Measurements from ENCODE around the gene TWNK. TPM values are rescaled to one million over a fixed set of nuclear protein-coding genes. Genes with fewer than 3 reads are reported as not detected.

Gene TWNK
- total and polyA plus RNA-seq, 11 donors = 4.7 to 9.5 (median 5.8) TPM

DNA sequence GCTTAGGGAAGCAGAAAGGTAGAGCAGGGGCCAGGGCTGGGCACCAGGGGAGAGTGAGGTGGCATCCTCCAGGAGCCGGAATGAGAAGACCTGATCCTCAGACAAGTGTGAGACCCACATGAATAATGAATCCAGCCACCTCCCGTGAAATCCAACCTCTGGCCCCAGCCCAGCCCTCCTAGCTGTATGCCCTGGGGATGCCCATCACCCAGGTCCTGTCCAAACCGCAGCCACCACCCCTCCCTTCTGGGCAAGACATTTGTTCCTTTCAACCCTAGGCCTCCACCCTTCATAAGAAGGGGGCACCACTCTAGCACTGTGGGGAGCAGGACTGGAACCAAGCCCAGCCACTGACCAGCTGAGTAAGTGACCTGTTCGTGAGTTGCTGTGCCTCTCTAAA lies 33.9 kb downstream of the TWNK start:
- no peak for DNase-seq
- intact Hi-C loops (cut with DNase I) = no loop called here

DNA sequence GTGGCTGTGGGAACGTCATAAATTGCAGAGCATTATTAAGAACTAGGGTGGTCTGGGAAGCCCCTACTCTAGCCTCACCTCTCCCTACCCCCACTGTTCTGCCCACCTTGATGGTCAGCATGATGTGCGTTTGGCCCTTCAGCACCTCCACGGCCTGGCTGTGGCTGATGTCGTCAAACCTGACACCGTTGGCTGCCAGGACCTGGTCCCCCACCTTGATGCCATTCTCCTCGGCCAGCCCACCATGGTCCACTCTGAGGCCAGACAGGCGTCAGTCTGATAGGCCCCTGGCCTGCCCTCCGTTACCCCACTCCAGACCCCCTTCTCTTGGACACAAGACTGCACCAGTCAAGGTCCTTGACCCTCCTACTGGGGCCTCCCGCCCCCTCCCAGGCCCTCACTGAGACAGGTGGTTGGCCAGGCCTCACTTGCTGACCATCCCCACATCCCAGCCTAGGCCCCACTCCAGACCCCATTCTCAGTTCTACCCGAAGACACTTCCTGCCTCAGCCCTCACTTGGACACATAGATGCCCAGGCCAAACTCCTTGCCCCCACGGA lies 34.4 kb downstream of the TWNK start:
- Histone ChIP-seq H3K4me3 (no peak overlapping the region), H3K27me3 (peaks cover 0 to 17% (median 0%) of the 10 kb centered on the region in 9 donors), H3K36me3 (no peaks in the 10 kb centered on the region), H3K27ac (no peak overlapping the region), H3K9me3 (no peaks in the 10 kb centered on the region), H3K4me1 (peaks cover 0 to 15% (median 6%) of the 10 kb centered on the region in 12 donors)
- 88 to 92% (median 90%) methylated on average over 11 of the region's 11 CpGs for WGBS, 4 donors
- ATAC-seq (no peak), DNase-seq (peak in 1 of 5 donors; percentile 46)
- intact Hi-C loops (cut with DNase I) = no loop called here
- no peak for TF ChIP-seq POLR2A (IDR thresholded peaks at IDR 0.05)
- TF ChIP-seq, protein P1, sequence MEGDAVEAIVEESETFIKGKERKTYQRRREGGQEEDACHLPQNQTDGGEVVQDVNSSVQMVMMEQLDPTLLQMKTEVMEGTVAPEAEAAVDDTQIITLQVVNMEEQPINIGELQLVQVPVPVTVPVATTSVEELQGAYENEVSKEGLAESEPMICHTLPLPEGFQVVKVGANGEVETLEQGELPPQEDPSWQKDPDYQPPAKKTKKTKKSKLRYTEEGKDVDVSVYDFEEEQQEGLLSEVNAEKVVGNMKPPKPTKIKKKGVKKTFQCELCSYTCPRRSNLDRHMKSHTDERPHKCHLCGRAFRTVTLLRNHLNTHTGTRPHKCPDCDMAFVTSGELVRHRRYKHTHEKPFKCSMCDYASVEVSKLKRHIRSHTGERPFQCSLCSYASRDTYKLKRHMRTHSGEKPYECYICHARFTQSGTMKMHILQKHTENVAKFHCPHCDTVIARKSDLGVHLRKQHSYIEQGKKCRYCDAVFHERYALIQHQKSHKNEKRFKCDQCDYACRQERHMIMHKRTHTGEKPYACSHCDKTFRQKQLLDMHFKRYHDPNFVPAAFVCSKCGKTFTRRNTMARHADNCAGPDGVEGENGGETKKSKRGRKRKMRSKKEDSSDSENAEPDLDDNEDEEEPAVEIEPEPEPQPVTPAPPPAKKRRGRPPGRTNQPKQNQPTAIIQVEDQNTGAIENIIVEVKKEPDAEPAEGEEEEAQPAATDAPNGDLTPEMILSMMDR (IDR thresholded peaks at IDR 0.05) = no peak

More for the DNA sequence above, 33.9 kb downstream of the TWNK start:
- 83 to 89% (median 88%) methylated on average over 4 of the region's 4 CpGs for WGBS, 4 donors
- no peak for ATAC-seq
- Histone ChIP-seq H3K9me3 (no peaks in the 10 kb centered on the region), H3K27me3 (peaks cover 0 to 17% (median 3%) of the 10 kb centered on the region in 9 donors), H3K36me3 (no peaks in the 10 kb centered on the region), H3K4me3 (no peak overlapping the region), H3K4me1 (peaks cover 0 to 15% (median 6%) of the 10 kb centered on the region in 12 donors), H3K27ac (no peak overlapping the region)
- TF ChIP-seq, protein P1 (IDR thresholded peaks at IDR 0.05) = no peak
- TF ChIP-seq POLR2A (IDR thresholded peaks at IDR 0.05) = no peak

DNA sequence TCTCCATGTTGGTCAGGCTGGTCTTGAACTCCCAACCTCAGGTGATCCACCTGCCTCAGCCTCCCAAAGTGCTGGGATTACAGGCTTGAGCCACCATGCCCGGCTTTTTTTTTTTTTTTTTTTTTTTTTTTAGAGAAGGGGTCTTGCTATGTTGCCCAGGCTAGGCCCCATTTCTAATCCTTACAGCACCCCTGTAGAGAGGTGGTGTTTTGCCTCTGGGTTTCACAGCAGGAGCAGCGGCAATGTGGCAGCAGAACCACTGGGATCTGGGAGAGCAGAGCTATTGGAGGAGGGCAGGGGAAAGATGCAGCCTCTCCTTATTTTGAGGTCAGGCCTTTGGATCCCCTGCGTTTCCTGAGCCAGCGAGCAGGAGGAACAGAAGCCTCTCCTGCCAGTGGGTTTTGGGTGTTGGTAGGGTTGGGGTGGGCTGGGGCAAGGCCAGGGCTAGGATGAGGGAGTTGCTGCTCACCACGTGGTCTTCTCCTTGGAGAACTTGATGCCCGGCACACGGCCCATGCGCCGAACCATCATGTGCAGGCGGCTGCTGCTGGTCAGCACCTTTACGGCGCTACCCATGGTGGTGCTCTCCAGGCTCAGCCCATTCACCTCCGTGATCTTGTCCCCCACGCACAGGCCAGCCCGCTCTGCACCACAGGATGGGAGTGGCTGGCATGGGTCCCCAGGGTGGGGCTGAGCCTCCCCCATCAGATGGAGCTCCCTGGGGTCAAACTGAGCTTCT lies 35.8 kb downstream of the TWNK start:
- intact Hi-C loops (cut with DNase I) = no loop called here
- H3K4me3 ChIP-seq = no peak overlapping the region
- H3K27ac ChIP-seq = no peak overlapping the region
- H3K4me1 ChIP-seq = peaks cover 0 to 11% (median 6%) of the 10 kb centered on the region in 12 donors
- H3K36me3 ChIP-seq = no peaks in the 10 kb centered on the region
- WGBS, 4 donors = 90 to 96% (median 91%) methylated on average over 4 to 15 of the region's 15 CpGs
- ATAC-seq = no peak
- DNase-seq = peak in 1 of 5 donors; percentile 51
- H3K27me3 ChIP-seq = peaks cover 0 to 10% (median 0%) of the 10 kb centered on the region in 9 donors
- no peaks in the 10 kb centered on the region for H3K9me3 ChIP-seq
- TF ChIP-seq, protein P1 (IDR thresholded peaks at IDR 0.05) = no peak
- TF ChIP-seq POLR2A (IDR thresholded peaks at IDR 0.05) = no peak

DNA sequence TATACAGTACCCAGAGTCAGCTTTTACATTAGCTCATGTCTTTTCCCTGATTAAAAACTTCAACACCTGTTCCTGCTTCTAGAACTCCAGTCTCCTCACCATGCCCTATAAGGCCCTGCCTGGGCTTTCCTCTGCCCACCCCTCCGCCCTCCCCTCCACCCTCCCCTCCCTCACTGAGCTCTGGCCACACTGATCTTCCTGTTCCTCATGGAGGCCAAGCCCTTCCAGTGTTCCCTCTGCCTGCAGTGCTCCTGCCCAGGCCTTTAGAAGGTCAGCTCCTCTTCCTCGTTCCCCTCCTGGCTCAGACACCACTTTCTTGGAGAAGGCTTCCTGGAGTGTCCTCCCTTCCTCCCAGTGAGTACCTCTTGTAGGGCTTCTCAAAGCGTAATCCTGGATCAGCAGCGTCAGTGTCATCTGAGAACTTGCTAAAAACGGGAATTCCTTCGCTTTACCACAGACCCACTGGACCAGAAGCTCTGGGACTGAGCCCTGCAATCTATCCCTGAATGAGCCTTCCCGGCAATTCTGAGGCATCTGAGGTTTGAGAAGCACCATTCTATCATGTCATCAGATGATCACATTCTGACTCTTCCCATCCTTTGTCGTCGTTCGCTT lies 39.9 kb downstream of the TWNK start:
- ATAC-seq (no peak), DNase-seq (no peak)
- WGBS, 4 donors = 74 to 82% (median 79%) methylated on average over 10 of the region's 10 CpGs

More for the DNA sequence above, 39.9 kb downstream of the TWNK start:
- Histone ChIP-seq H3K4me3 (no peak overlapping the region), H3K4me1 (peaks cover 0 to 23% (median 7%) of the 10 kb centered on the region in 12 donors), H3K9me3 (no peaks in the 10 kb centered on the region), H3K27ac (no peak overlapping the region), H3K36me3 (no peaks in the 10 kb centered on the region), H3K27me3 (no peaks in the 10 kb centered on the region)
- TF ChIP-seq POLR2A (IDR thresholded peaks at IDR 0.05) = no peak
- TF ChIP-seq, protein P1 (IDR thresholded peaks at IDR 0.05) = no peak
- intact Hi-C loops (cut with DNase I) = loop anchor here in 1 of 10 donors (5.0 kb wide), 1 partner anchor 40 kb away; the partner anchor contains the start of genes MRPL43 and TWNK

All from heart left ventricle (tissue), 16 donors.